GM19395 (cell line): ENCODE data around the gene H2BW2.
"Not testable (repeated sequence)": the region's sequence is repeated elsewhere in the genome, so short reads cannot be mapped to it uniquely, and the experiment has no call there.

Source experiments
- ATAC-seq: cut with Tn5 transposase; IDR thresholded peaks from one replicate; pipeline ENCODE4 v1.9.1; 2021; ENCODE audit warnings: mild to moderate bottlenecking, moderate library complexity; ENCODE audit not compliant: unreplicated experiment

Gene H2BW2

GRCh38 chrX:104039689-104040505 is at the start of gene H2BW2:
Gene H2BW2 (plus strand): TSS chrX:104039956. CDS start chrX:104039995, 39 bp downstream.
- no peak for ATAC-seq

GRCh38 chrX:103999234-103999633 is 40.5 kb upstream of the H2BW2 start:
- ATAC-seq: peak; percentile 78

DNA sequence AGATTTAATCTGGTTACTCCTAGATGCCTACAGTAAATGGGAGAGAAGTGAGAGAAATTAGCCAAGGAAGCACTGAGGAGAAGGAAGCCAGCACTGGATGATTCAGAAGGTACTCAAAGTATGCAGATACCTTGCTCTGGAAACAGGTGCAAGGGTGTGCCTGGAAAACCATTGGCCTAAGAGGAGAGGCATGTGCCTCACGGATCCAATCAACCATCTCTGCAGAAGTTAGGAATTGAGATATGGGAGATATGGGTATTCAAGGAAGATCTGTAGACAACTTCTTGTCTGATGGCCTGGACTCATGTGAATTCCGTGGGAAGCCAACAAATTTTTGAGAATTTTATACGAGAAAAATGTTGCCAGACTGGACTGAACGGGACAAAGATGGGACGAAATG is 30.9 kb upstream of the H2BW2 start:
- no peak for ATAC-seq

DNA sequence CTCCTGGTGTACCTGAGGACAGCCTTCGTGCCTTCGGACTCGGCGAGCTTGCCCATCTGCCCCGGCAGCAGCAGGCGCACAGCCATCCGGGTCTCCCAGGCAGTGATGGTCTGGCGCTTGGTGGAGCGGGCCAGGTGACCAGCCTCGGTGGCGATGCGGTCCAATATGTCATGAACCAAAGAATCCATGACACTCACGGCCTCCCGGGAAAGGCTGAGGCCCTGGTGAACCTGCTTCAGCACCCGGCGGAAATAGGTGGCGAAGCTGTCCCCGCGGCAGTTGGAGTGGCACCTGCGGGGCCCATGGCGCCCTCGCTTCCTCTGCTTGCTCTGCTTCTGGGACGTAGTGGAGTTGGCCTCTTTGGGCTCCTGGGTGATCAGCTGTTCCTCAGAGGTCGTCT is 26.6 kb upstream of the H2BW2 start:
- ATAC-seq: no peak

GRCh38 chrX:104013606-104014005 is 26.1 kb upstream of the H2BW2 start, which contains the start of gene H2BW1:
Gene H2BW1 (minus strand): TSS chrX:104013708. CDS start chrX:104013576, 132 bp downstream.
- ATAC-seq: no peak

- ATAC-seq: not testable (repeated sequence)
Measured at GRCh38 chrX:104015576-104015975, 24.2 kb upstream of the H2BW2 start.

- no peak for ATAC-seq
Measured at GRCh38 chrX:104018126-104018525, 21.6 kb upstream of the H2BW2 start.

DNA sequence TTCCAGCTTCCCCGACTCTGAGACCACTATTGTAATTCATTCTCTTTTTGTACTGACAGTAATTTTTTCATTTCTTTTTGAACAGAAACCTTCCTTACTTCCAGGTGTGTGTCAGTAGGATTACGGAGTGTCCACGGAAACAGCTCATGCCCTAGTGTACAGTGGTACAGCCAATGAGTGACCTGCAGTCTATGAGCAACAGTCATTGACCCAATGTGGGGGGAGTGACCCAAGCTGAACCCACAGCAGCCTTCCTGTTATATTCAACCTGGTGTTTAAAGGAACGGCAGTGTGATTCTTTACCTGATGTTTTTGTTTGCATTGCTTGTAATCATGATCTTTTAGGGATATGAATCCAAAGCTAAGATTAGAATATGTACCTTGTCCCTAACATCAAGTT is 1.2 kb downstream of the H2BW2 start:
- no peak for ATAC-seq

- no peak for ATAC-seq
Measured at GRCh38 chrX:104045642-104046041, 5.9 kb downstream of the H2BW2 start.

DNA sequence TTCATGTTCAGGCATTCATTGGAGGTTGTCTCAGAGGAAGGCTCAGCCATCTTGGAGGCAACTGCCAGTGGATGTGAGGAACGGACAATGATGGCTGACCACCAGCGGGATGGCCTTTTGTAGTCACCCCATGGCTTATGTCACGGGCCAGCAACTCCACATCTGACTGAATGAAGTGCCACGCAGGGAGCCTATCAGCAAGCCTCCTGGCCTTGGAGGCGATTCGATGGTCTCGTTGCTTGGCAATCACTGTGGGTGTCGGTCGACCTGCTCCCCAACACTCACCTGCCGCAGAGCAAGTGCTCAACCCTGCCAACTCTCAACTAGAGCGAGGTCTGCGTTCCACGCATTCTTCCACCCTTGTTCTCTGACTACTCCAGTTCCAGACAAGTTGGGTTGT is 7.4 kb downstream of the H2BW2 start:
- ATAC-seq: no peak

DNA sequence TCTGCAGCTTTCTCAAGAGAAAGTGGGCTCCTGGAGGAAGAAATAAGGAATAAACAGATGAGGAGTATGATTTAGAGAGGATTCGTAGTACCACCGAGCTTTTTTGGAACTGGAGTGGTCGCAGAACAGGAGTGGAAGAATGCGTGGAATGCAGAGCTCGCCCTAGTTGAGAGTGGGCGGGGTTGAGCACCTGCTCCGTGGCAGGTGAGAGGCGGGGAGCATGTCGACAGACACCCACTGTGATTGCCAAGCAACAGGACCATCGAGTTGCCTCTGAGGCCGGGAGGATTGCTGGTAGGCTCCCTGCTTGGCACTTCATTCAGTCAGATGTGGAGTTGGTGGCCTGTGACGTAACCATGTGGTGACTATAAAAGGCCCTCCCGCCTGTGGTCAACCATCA is 15.2 kb downstream of the H2BW2 start:
- ATAC-seq: not testable (repeated sequence)

DNA sequence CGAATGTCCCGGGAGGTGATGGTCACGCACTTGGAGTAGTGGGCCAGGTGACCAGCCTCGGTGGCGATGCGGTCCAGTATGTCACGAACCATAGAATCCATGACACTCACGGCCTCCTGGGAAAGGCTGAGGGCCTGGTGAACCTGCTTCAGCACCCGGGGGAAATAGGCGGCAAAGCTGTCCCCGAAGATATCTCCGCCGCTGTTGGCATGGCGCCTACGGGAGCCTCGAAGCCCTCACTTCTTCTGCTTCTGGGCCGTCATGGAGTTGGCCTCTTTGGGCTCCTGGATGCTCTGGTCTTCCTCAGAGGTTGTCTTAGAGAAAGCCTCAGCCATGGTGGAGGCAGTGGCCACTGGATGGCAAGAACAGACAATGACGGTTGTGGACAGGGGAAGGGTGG is 22.9 kb downstream of the H2BW2 start:
- not testable (repeated sequence) for ATAC-seq

GRCh38 chrX:104075778-104076445 is 36.2 kb downstream of the H2BW2 start, which contains the start of gene TMSB15C:
Gene TMSB15C (minus strand): TSS chrX:104076236.
- peak; percentile 96 for ATAC-seq

- ATAC-seq: not testable (repeated sequence)
Measured at GRCh38 chrX:104077854-104078253, 38.1 kb downstream of the H2BW2 start.

DNA sequence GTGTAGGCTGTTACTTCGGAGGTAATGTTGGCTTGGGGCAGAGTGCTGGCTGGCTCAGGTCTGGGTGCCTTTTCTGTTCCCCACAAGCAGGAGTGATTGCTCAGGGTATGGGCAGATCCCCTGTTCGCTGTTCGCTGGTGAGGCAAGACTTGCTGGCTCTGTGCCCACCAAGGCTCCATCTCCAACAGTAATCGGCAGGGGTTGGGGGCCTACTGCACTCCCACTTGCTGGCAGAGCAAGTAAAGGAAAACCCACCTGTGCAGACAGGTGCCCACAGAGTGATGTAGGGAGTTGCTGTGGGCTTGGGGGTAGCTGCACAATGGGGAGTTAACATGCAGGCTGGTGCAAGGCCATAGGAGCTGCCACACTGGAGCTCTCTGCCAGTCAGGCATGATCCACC is 44.3 kb downstream of the H2BW2 start:
- no peak for ATAC-seq

GRCh38 chrX:104084534-104085277 is 45.0 kb downstream of the H2BW2 start:
- ATAC-seq: no peak

GRCh38 chrX:104085477-104085876 is 45.7 kb downstream of the H2BW2 start:
- no peak for ATAC-seq

GRCh38 chrX:104085919-104086318 is 46.2 kb downstream of the H2BW2 start:
- no peak for ATAC-seq
